Trophoblast cell (in vitro differentiated cells and primary cell): ENCODE results near the gene LINGO1.

Experiments used
- DNase-seq, 2 donors: peaks; one replicate each; pipeline ENCODE4 v3.0.0-alpha.2; 2016
- H2AFZ ChIP-seq: 2 replicates; pipeline ENCODE4 v1.6.1; 2013; ENCODE audit warnings: low read length, moderate library complexity, mild to moderate bottlenecking; ENCODE audit not compliant: insufficient read depth, poor library complexity
- H2AK5ac ChIP-seq: 2 replicates; pipeline ENCODE4 v1.6.1; 2013; ENCODE audit warnings: mild to moderate bottlenecking, low read length
- H2BK120ac ChIP-seq: 2 replicates; pipeline ENCODE4 v1.6.1; 2013; ENCODE audit warnings: low read length, mild to moderate bottlenecking, moderate library complexity; ENCODE audit not compliant: insufficient read depth, poor library complexity
- H2BK12ac ChIP-seq: 2 replicates; pipeline ENCODE4 v1.6.1; 2013; ENCODE audit warnings: mild to moderate bottlenecking, low read length, moderate library complexity
- H2BK5ac ChIP-seq: 2 replicates; pipeline ENCODE4 v1.6.1; 2013; ENCODE audit warnings: low read length, low read depth, moderate library complexity, mild to moderate bottlenecking; ENCODE audit not compliant: poor library complexity
- H3K14ac ChIP-seq: 2 replicates; pipeline ENCODE4 v1.6.1; 2013; ENCODE audit warnings: mild to moderate bottlenecking, low read length
- H3K18ac ChIP-seq: 2 replicates; pipeline ENCODE4 v1.6.1; 2013; ENCODE audit warnings: mild to moderate bottlenecking, low read length
- H3K23ac ChIP-seq: 2 replicates; pipeline ENCODE4 v1.6.1; 2013; ENCODE audit warnings: low read length
- H3K27ac ChIP-seq: 2 replicates; pipeline ENCODE4 v1.5.1; 2013; ENCODE audit warnings: low read depth, mild to moderate bottlenecking, inconsistent platforms, low read length, moderate library complexity
- H3K27me3 ChIP-seq: 2 replicates; pipeline ENCODE4 v1.6.1; 2013; ENCODE audit warnings: inconsistent platforms, mild to moderate bottlenecking, low read length, moderate library complexity; ENCODE audit not compliant: insufficient read depth
- H3K36me3 ChIP-seq, 2 experiments: 1 replicate in 1 of 2; 2 replicates in 1 of 2; pipeline ENCODE4 v1.6.1; 2013; ENCODE audit warnings: low read length in 2 of 2, mild to moderate bottlenecking in 2 of 2, moderate library complexity in 1 of 2; ENCODE audit not compliant: insufficient read depth in 2 of 2, control insufficient read depth in 1 of 2
- H3K4ac ChIP-seq: 2 replicates; pipeline ENCODE4 v1.6.1; 2013; ENCODE audit warnings: low read depth, mild to moderate bottlenecking, low read length, moderate library complexity
- H3K4me1 ChIP-seq, 2 experiments: 1 replicate in 1 of 2; 2 replicates in 1 of 2; pipeline ENCODE4 v1.6.1; 2013; ENCODE audit warnings: low read length in 2 of 2, mild to moderate bottlenecking in 2 of 2, moderate library complexity in 1 of 2; ENCODE audit not compliant: insufficient read depth in 2 of 2, control insufficient read depth in 1 of 2
- H3K4me2 ChIP-seq: 2 replicates; pipeline ENCODE4 v1.6.1; 2013; ENCODE audit warnings: inconsistent platforms, mild to moderate bottlenecking, low read length, moderate library complexity
- H3K4me3 ChIP-seq: 2 replicates; pipeline ENCODE4 v1.5.1; 2013; ENCODE audit warnings: mild to moderate bottlenecking, low read depth, low read length, inconsistent platforms
- H3K79me1 ChIP-seq: one replicate; pipeline ENCODE4 v1.6.1; 2013; ENCODE audit warnings: low read length
- H3K79me2 ChIP-seq: 2 replicates; pipeline ENCODE4 v1.6.1; 2013; ENCODE audit warnings: low read length, mild to moderate bottlenecking; ENCODE audit not compliant: control insufficient read depth, insufficient read depth, poor library complexity
- H3K9ac ChIP-seq: 2 replicates; pipeline ENCODE4 v1.6.1; 2013; ENCODE audit warnings: mild to moderate bottlenecking, low read length
- H3K9me3 ChIP-seq: 2 replicates; pipeline ENCODE4 v1.6.1; 2013; ENCODE audit warnings: low read depth, mild to moderate bottlenecking, control low read depth, inconsistent platforms, low read length; ENCODE audit not compliant: insufficient read depth
- H4K12ac ChIP-seq: 2 replicates; pipeline ENCODE4 v1.6.1; 2013; ENCODE audit warnings: low read depth, mild to moderate bottlenecking, low read length, moderate library complexity
- H4K8ac ChIP-seq: 2 replicates; pipeline ENCODE4 v1.6.1; 2013; ENCODE audit warnings: low read depth, mild to moderate bottlenecking, low read length, moderate library complexity
- H4K91ac ChIP-seq: one replicate; pipeline ENCODE4 v1.6.1; 2013; ENCODE audit warnings: low read depth, mild to moderate bottlenecking, low read length, moderate library complexity
- WGBS: extraction: QIAGEN DNeasy Blood & Tissue Kit; methylation state at CpG from one replicate; pipeline ENCODE4 v1.1.7; 2013; ENCODE audit warnings: missing lambda C conversion rate; ENCODE audit not compliant: insufficient read length, insufficient coverage; ENCODE audit errors: extremely low coverage; 5-methylcytosine and 5-hydroxymethylcytosine counted together

The LINGO1 gene

DNA sequence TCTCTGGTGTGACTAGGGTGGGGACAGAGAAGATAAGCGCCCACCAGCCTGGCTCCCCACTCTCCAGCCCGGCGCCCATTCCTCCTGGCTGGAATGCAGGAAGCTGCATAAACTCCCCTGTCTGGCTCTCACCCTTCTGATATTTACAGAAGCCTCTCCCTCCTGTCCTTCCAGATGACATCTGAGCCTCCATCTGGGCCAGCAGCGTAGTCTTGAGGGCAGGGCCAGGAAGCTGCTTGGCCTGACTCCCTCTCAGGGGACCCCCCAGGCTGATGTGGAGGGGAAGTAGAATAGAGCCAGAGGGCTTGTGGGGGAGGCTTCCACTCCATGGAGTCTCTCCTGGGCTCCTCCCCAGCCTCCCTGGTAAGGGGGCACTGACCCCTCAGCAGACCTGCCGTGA is 49.9 kb downstream of the LINGO1 start:
- Histone ChIP-seq H2BK12ac (no peak overlapping the region), H3K4me1 (peaks cover 0 to 2% of the 10 kb centered on the region in 2 experiments), H3K79me1 (no peaks in the 10 kb centered on the region), H2BK120ac (no peak overlapping the region), H3K4ac (no peak overlapping the region), H3K9me3 (no peaks in the 10 kb centered on the region), H4K91ac (no peak overlapping the region), H3K18ac (no peak overlapping the region), H3K4me2 (no peak overlapping the region), H2BK5ac (no peak overlapping the region), H2AFZ (no peak overlapping the region), H3K36me3 (no peaks in the 10 kb centered on the region), H3K14ac (no peak overlapping the region), H3K9ac (no peak overlapping the region), H4K8ac (no peak overlapping the region), H3K79me2 (no peaks in the 10 kb centered on the region), H3K4me3 (no peak overlapping the region), H3K27me3 (no peaks in the 10 kb centered on the region), H3K27ac (no peak overlapping the region), H4K12ac (no peak overlapping the region), H2AK5ac (no peak overlapping the region), H3K23ac (no peak overlapping the region)
- no peak for DNase-seq
- WGBS = no CpG with 5 or more reads among the region's 5 CpGs

DNA sequence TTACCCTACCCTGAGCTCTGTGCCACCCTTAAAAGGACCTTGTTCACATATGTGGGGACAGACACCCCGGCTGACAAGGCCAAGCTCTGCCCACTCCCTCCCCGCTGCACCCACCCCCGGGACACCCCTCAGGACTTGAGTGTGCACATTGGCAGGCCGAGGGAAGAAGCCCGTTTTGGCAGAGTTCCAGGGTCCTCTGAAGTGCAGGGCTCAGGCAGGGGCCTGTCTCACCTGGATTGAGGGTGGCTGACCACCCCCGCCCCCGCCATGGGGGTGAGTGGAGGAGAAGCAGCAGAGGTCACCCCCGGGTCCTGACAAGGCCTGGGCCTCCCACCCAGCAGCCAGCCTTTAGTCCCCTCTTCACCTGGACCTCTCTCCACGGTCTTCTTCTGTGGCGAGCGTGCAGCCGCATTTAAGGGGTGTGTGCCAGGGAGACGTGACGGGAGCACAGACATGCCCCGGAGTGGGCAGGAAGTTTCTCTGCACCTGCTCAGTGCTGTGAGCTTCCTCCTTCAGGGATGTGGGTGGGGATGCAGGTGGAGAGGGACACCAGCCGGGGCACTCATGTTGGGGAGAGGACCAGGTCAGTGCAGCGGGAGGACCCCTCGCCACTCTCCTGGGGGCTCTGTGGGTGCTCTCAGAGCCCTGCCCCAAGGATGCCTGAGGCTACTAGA is 50.7 kb downstream of the LINGO1 start:
- H2BK5ac ChIP-seq = no peak overlapping the region
- H4K8ac ChIP-seq = no peak overlapping the region
- H3K18ac ChIP-seq = no peak overlapping the region
- H3K4me3 ChIP-seq = no peak overlapping the region
- H4K91ac ChIP-seq = no peak overlapping the region
- no peak overlapping the region for H3K4ac ChIP-seq
- H2BK120ac ChIP-seq = no peak overlapping the region
- no peak overlapping the region for H3K27ac ChIP-seq
- no peak overlapping the region for H4K12ac ChIP-seq
- H3K9me3 ChIP-seq = no peaks in the 10 kb centered on the region
- H3K4me1 ChIP-seq = peaks cover 0 to 2% of the 10 kb centered on the region in 2 experiments
- no peak for DNase-seq
- H2AFZ ChIP-seq = no peak overlapping the region
- H3K27me3 ChIP-seq = no peaks in the 10 kb centered on the region
- no peaks in the 10 kb centered on the region for H3K36me3 ChIP-seq
- no peak overlapping the region for H2AK5ac ChIP-seq
- no peak overlapping the region for H3K14ac ChIP-seq
- no peaks in the 10 kb centered on the region for H3K79me1 ChIP-seq
- WGBS = no CpG with 5 or more reads among the region's 18 CpGs
- H3K23ac ChIP-seq = no peak overlapping the region
- H3K79me2 ChIP-seq = no peaks in the 10 kb centered on the region
- no peak overlapping the region for H2BK12ac ChIP-seq
- H3K9ac ChIP-seq = no peak overlapping the region
- no peak overlapping the region for H3K4me2 ChIP-seq

GRCh38 chr15:77580996-77581682 is 51.6 kb downstream of the LINGO1 start:
- peaks cover 0 to 2% of the 10 kb centered on the region in 2 experiments for H3K4me1 ChIP-seq
- H3K27me3 ChIP-seq = no peaks in the 10 kb centered on the region
- H3K79me1 ChIP-seq = no peaks in the 10 kb centered on the region
- no peaks in the 10 kb centered on the region for H3K79me2 ChIP-seq
- H3K4me3 ChIP-seq = no peak overlapping the region
- no peak overlapping the region for H3K4me2 ChIP-seq
- no peak for DNase-seq
- no peak overlapping the region for H3K18ac ChIP-seq
- H3K27ac ChIP-seq = no peak overlapping the region
- H3K36me3 ChIP-seq = no peaks in the 10 kb centered on the region
- no peak overlapping the region for H4K91ac ChIP-seq
- no peak overlapping the region for H2AFZ ChIP-seq
- H2BK120ac ChIP-seq = no peak overlapping the region
- 100% methylated on average over 1 of the region's 16 CpGs for WGBS
- H2AK5ac ChIP-seq = no peak overlapping the region
- no peak overlapping the region for H4K12ac ChIP-seq
- H2BK12ac ChIP-seq = no peak overlapping the region
- no peak overlapping the region for H3K23ac ChIP-seq
- no peak overlapping the region for H4K8ac ChIP-seq
- H3K14ac ChIP-seq = no peak overlapping the region
- H3K4ac ChIP-seq = no peak overlapping the region
- H3K9me3 ChIP-seq = no peaks in the 10 kb centered on the region
- H2BK5ac ChIP-seq = no peak overlapping the region
- H3K9ac ChIP-seq = no peak overlapping the region

- Histone ChIP-seq H2BK120ac (no peak overlapping the region), H3K9me3 (no peaks in the 10 kb centered on the region), H4K91ac (no peak overlapping the region), H3K4me1 (peaks cover 0 to 2% of the 10 kb centered on the region in 2 experiments), H3K23ac (no peak overlapping the region), H3K79me2 (no peaks in the 10 kb centered on the region), H3K18ac (no peak overlapping the region), H2AFZ (no peak overlapping the region), H3K79me1 (no peaks in the 10 kb centered on the region), H2AK5ac (no peak overlapping the region), H3K4me2 (no peak overlapping the region), H2BK5ac (no peak overlapping the region), H3K9ac (no peak overlapping the region), H3K4ac (no peak overlapping the region), H4K8ac (no peak overlapping the region), H3K27ac (no peak overlapping the region), H3K36me3 (no peaks in the 10 kb centered on the region), H2BK12ac (no peak overlapping the region), H4K12ac (no peak overlapping the region), H3K27me3 (no peaks in the 10 kb centered on the region), H3K4me3 (no peak overlapping the region), H3K14ac (no peak overlapping the region)
- no CpG with 5 or more reads among the region's 13 CpGs for WGBS
- no peak for DNase-seq
Measured at GRCh38 chr15:77579498-77580188, 53.1 kb downstream of the LINGO1 start.
